NK-92 (cell line): ENCODE data around the gene RFX4.

ENCODE experiments used
- DNase-seq: peaks from one replicate; lab custom pipeline; 2025; ENCODE audit not compliant: unreplicated experiment; lab: John Stamatoyannopoulos, UW

The RFX4 gene

GRCh38 chr12:106801167-106801708 lies 218.4 kb downstream of the RFX4 start:
- DNase-seq: no peak

DNA sequence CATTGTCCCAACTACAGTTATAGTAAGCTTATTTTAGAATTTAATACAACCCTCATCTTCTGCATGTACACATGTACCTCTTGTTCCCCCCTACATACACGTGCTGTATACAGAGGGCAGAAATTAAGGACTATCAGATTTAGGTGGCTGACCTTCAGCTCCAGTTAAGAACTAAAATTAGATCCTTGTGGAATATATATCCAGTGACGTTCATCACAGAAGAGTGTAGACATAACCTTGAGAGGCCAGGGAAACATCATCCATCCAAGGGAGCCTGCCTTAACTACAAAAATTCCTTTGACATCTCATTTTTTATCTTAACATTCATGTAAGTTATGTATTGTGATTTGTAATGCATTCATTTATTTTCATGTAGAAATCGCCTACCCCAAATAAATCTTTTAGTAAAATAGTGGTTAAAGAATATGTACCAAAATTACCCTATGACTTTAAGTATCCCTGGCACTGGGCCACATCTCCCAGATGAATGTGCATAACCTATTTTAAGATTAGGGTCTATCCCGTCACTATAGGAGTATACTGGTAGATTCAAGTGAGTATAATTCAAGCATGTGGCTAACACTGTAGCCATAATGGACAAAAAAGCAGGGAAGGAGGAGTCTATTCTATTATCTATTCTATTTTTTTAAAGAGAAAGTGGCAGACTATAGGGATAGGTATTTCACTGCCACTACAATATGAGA lies 219.2 kb downstream of the RFX4 start:
- no peak for DNase-seq

- no peak for DNase-seq
Measured at GRCh38 chr12:106804668-106805067, 221.9 kb downstream of the RFX4 start.
